HL-60/S4 (cell line): Measurements from ENCODE around the gene CFAP100.

ENCODE experiments used
- in situ Hi-C: fragments of 300-500 bp; cut with MboI; formaldehyde crosslinking; loops from 2 replicates; pipeline ENCODE4 v1.14.3; 2022; ENCODE audit warnings: low sequenced_read_pairs

CFAP100 gene

GRCh38 chr3:126474498-126475412 lies 80.0 kb downstream of the CFAP100 start:
- in situ Hi-C loops, result no loop called here

- in situ Hi-C loops, result no loop called here
Measured at GRCh38 chr3:126475413-126476114, 80.9 kb downstream of the CFAP100 start, which contains the start of gene ZXDC. TSS of gene ZXDC (minus strand) at chr3:126475891. CDS start at chr3:126475865, 26 bp downstream.

GRCh38 chr3:126476166-126477060 lies 81.7 kb downstream of the CFAP100 start:
- in situ Hi-C loops, result no loop called here

- in situ Hi-C loops, result no loop called here
Measured at GRCh38 chr3:126477061-126477380, 82.3 kb downstream of the CFAP100 start.

GRCh38 chr3:126478581-126479310 lies 84.0 kb downstream of the CFAP100 start:
- in situ Hi-C loops, result no loop called here

GRCh38 chr3:126479642-126480041 lies 84.9 kb downstream of the CFAP100 start:
- in situ Hi-C loops, result no loop called here

GRCh38 chr3:126480206-126480605 lies 85.5 kb downstream of the CFAP100 start:
- in situ Hi-C loops, result no loop called here

GRCh38 chr3:126480861-126481260 lies 86.2 kb downstream of the CFAP100 start:
- in situ Hi-C loops, result no loop called here

GRCh38 chr3:126481808-126482502 lies 87.2 kb downstream of the CFAP100 start:
- in situ Hi-C loops, result no loop called here

GRCh38 chr3:126482503-126483255 lies 88.0 kb downstream of the CFAP100 start:
- in situ Hi-C loops, result no loop called here

GRCh38 chr3:126483321-126483761 lies 88.6 kb downstream of the CFAP100 start:
- in situ Hi-C loops, result no loop called here

- in situ Hi-C loops, result no loop called here
Measured at GRCh38 chr3:126484148-126484547, 89.4 kb downstream of the CFAP100 start.

GRCh38 chr3:126484662-126485061 lies 90.0 kb downstream of the CFAP100 start:
- in situ Hi-C loops, result no loop called here

- in situ Hi-C loops, result no loop called here
Measured at GRCh38 chr3:126485176-126485897, 90.6 kb downstream of the CFAP100 start.

- in situ Hi-C loops, result no loop called here
Measured at GRCh38 chr3:126485956-126486355, 91.2 kb downstream of the CFAP100 start.
